Measurements from ENCODE around the gene IGF1R. TPM values are rescaled to one million over a fixed set of nuclear protein-coding genes. Genes with fewer than 3 reads are reported as not detected.

Gene IGF1R
- total RNA-seq, 1 experiment from 2014 or later = 16.3 TPM

GRCh38 chr15:98953000-98953787 lies 304.9 kb downstream of the IGF1R start (continued):
- TF ChIP-seq YY1 (IDR thresholded peaks at IDR 0.05; ENCODE audit: extremely low read depth, insufficient replicate concordance, low read depth, low read length) = no peak
- no peak for TF ChIP-seq SP1 (IDR thresholded peaks at IDR 0.05; ENCODE audit: low read depth)
- TF ChIP-seq TCF7L2 (IDR thresholded peaks at IDR 0.05; ENCODE audit: borderline replicate concordance, extremely low read depth, insufficient read depth, insufficient read length) = no peak
- TF ChIP-seq SIN3A (IDR thresholded peaks at IDR 0.05; ENCODE audit: low read depth) = no peak
- TF ChIP-seq FOSL1 (IDR thresholded peaks at IDR 0.05; ENCODE audit: low read depth) = no peak
- TF ChIP-seq ELF1 (IDR thresholded peaks at IDR 0.05; ENCODE audit: borderline replicate concordance, low read depth) = no peak
- TF ChIP-seq EZH2phosphoT487 (IDR thresholded peaks at IDR 0.05; ENCODE audit: borderline replicate concordance) = no peak
- no peak for TF ChIP-seq ATF3 (IDR thresholded peaks at IDR 0.05)
- TF ChIP-seq POLR2AphosphoS5 (IDR thresholded peaks at IDR 0.05; ENCODE audit: low read depth, low read length) = no peak
- no peak for TF ChIP-seq EGR1 (IDR thresholded peaks at IDR 0.05; ENCODE audit: low read depth)
- no peak for TF ChIP-seq SRF (IDR thresholded peaks at IDR 0.05; ENCODE audit: low read depth)
- TF ChIP-seq, protein P1, sequence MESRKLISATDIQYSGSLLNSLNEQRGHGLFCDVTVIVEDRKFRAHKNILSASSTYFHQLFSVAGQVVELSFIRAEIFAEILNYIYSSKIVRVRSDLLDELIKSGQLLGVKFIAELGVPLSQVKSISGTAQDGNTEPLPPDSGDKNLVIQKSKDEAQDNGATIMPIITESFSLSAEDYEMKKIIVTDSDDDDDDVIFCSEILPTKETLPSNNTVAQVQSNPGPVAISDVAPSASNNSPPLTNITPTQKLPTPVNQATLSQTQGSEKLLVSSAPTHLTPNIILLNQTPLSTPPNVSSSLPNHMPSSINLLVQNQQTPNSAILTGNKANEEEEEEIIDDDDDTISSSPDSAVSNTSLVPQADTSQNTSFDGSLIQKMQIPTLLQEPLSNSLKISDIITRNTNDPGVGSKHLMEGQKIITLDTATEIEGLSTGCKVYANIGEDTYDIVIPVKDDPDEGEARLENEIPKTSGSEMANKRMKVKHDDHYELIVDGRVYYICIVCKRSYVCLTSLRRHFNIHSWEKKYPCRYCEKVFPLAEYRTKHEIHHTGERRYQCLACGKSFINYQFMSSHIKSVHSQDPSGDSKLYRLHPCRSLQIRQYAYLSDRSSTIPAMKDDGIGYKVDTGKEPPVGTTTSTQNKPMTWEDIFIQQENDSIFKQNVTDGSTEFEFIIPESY (IDR thresholded peaks at IDR 0.05; ENCODE audit: extremely low read depth, insufficient replicate concordance, low read length) = no peak
- no peak for TF ChIP-seq ZNF274 (IDR thresholded peaks at IDR 0.05; ENCODE audit: low read depth, low read length)
- TF ChIP-seq CEBPB (IDR thresholded peaks at IDR 0.05; ENCODE audit: low read depth) = no peak
